HepG2 (cell line): ENCODE data around the gene SCNM1. TPM values are rescaled to one million over a fixed set of nuclear protein-coding genes. Genes with fewer than 3 reads are reported as not detected.

Source experiments
- CBX2 ChIP-seq, 2 experiments: fragments of 200-600 bp in 1 of 2; sonication (generic); formaldehyde crosslinking in 1 of 2; IDR thresholded peaks; 2 replicates each; pipeline versions ENCODE4 v1.7.0 to v1.8.1; 2018 to 2022; ENCODE audit warnings: low read depth in 2 of 2, low read length in 1 of 2, mild to moderate bottlenecking in 1 of 2, missing genetic modification reagents in 1 of 2
- CBX5 ChIP-seq: sonication (generic); formaldehyde crosslinking; IDR thresholded peaks from 2 replicates; pipeline ENCODE4 v1.4.0; 2020; ENCODE audit warnings: missing genetic modification reagents, borderline replicate concordance
- CC2D1A ChIP-seq: sonication (generic); formaldehyde crosslinking; IDR thresholded peaks from 2 replicates; pipeline ENCODE4 v1.8.1; 2023; ENCODE audit warnings: mild to moderate bottlenecking, missing genetic modification reagents
- CCDC6 ChIP-seq: sonication (generic); formaldehyde crosslinking; IDR thresholded peaks from 2 replicates; pipeline ENCODE4 v1.8.1; 2022; ENCODE audit warnings: mild to moderate bottlenecking, missing genetic modification reagents, moderate library complexity
- CEBPZ ChIP-seq: IDR thresholded peaks from 2 replicates; pipeline ENCODE4 v1.6.1; 2012; ENCODE audit warnings: low read length, improper control_type of control experiment
- FOSL1 ChIP-seq: sonication (generic); formaldehyde crosslinking; IDR thresholded peaks from 2 replicates; pipeline ENCODE4 v1.9.0; 2021; ENCODE audit warnings: missing genetic modification reagents, borderline replicate concordance
- FOXA1 ChIP-seq, 2 experiments: fragments of 450-650 bp in 1 of 2; sonication (generic) in 1 of 2; formaldehyde crosslinking in 1 of 2; IDR thresholded peaks; 2 replicates each; pipeline versions ENCODE4 v1.4.0 to v1.6.1; 2016 to 2020; ENCODE audit warnings: missing genetic modification reagents in 1 of 2
- FOXP1 ChIP-seq, 2 experiments: fragments of 450-650 bp in 1 of 2; IDR thresholded peaks; 2 replicates each; pipeline ENCODE4 v1.6.1; 2017 to 2018; ENCODE audit warnings: antibody characterized with exemption in 1 of 2
- KMT2B ChIP-seq: IDR thresholded peaks from 2 replicates; pipeline ENCODE4 v1.6.1; 2016; ENCODE audit warnings: missing genetic modification reagents, missing compliant biosample characterization
- NFAT5 ChIP-seq: sonication (generic); formaldehyde crosslinking; IDR thresholded peaks from 2 replicates; pipeline ENCODE4 v1.4.0; 2020; ENCODE audit warnings: missing genetic modification reagents
- PCBP2 ChIP-seq: fragments of 200-400 bp; formaldehyde crosslinking; optimal IDR thresholded peaks from 2 replicates; pipeline ENCODE3; 2018; ENCODE audit warnings: low read length, low read depth; ENCODE audit not compliant: poor library complexity, severe bottlenecking
- SAP130 ChIP-seq: IDR thresholded peaks from 2 replicates; pipeline ENCODE4 v1.6.1; 2016; ENCODE audit warnings: low read depth
- SPEN ChIP-seq: sonication (generic); formaldehyde crosslinking; IDR thresholded peaks from 2 replicates; pipeline ENCODE4 v1.5.1; 2020; ENCODE audit warnings: low read depth, mild to moderate bottlenecking, missing genetic modification reagents
- TFDP1 ChIP-seq: IDR thresholded peaks from 2 replicates; pipeline ENCODE4 v1.6.1; 2016; ENCODE audit warnings: missing compliant biosample characterization, missing genetic modification reagents, borderline replicate concordance
- TFDP2 ChIP-seq: sonication (generic); formaldehyde crosslinking; IDR thresholded peaks from 2 replicates; pipeline ENCODE4 v1.4.0; 2020; ENCODE audit warnings: missing genetic modification reagents
- YEATS4 ChIP-seq: sonication (generic); formaldehyde crosslinking; IDR thresholded peaks from 2 replicates; pipeline ENCODE4 v1.4.0; 2020; ENCODE audit warnings: missing genetic modification reagents, borderline replicate concordance
- ZNF230 ChIP-seq: sonication (generic); formaldehyde crosslinking; IDR thresholded peaks from 2 replicates; pipeline ENCODE4 v1.4.0; 2020; ENCODE audit warnings: mild to moderate bottlenecking, missing genetic modification reagents
- ZNF782 ChIP-seq: sonication (generic); formaldehyde crosslinking; IDR thresholded peaks from 2 replicates; pipeline ENCODE4 v1.4.0; 2020; ENCODE audit warnings: missing genetic modification reagents, mild to moderate bottlenecking, borderline replicate concordance
- polyA plus RNA-seq, 8 experiments: library from polyadenylated mRNA; depleted of rRNA in 3 of 8; stranded (reverse) in 7 of 8; unstranded in 1 of 8; fragments of >200 nt; fragmentation: Illumina TruSeq in 4 of 8; extraction: Trizol in 4 of 8; gene quantifications; 2 replicates each; pipeline versions ENCODE4 v1.2.1 to v1.2.3, GENCODE V29; 2011 to 2016; ENCODE audit warnings: low read depth in 4 of 8, missing spikeins in 1 of 8, mixed read lengths in 1 of 8; ENCODE audit not compliant: insufficient read depth in 1 of 8
- total RNA-seq, 5 experiments: library from RNA; depleted of rRNA; stranded (reverse); fragments of >200 nt; fragmentation: Illumina TruSeq; extraction: Trizol; gene quantifications; 2 replicates each; pipeline ENCODE4 v1.2.3, GENCODE V29; 2016; ENCODE audit warnings: low read depth in 1 of 5

The SCNM1 gene
- total and polyA plus RNA-seq, 2 of the 13 experiments (the other 11 are each of a cell fraction or from before 2014, with no cell fraction given), result 16.3 to 31.5 TPM

GRCh38 chr1:151165738-151166504 lies at the start of gene SCNM1, which contains the start of gene LYSMD1 (continued):
- TF ChIP-seq TFDP1 (CRISPR knock-in tag) (peak; percentile 76; the same call in 1 of the 2 replicates), SAP130 (CRISPR knock-in tag) (peak; percentile 99), ZNF230 (peak; percentile 49; the same call in 1 of the 2 replicates), KMT2B (CRISPR knock-in tag) (peak; percentile 95), FOXA1 (IDR thresholded peaks at IDR 0.05) (no peak), FOXA1 (CRISPR knock-in tag; IDR thresholded peaks at IDR 0.05) (no peak), FOXP1 (IDR thresholded peaks at IDR 0.05) (no peak), FOXP1 (CRISPR knock-in tag; IDR thresholded peaks at IDR 0.05) (no peak), YEATS4 (CRISPR knock-in tag) (peak; percentile 73), CBX2 (IDR thresholded peaks at IDR 0.05; ENCODE audit: low read depth, low read length) (no peak), CBX2 (CRISPR knock-in tag; IDR thresholded peaks at IDR 0.05; ENCODE audit: low read depth) (no peak), PCBP2 (no peak), CBX5 (CRISPR knock-in tag) (peak; percentile 82), SPEN (CRISPR knock-in tag) (peak; percentile 99), CCDC6 (CRISPR knock-in tag) (peak; percentile 56), FOSL1 (no peak), ZNF782 (CRISPR knock-in tag) (no peak), CC2D1A (CRISPR knock-in tag) (no peak), NFAT5 (CRISPR knock-in tag) (no peak), CEBPZ (no peak), TFDP2 (CRISPR knock-in tag) (peak; percentile 87)
